ENCODE data around the gene DNM3.
"Not testable (repeated sequence)": the region's sequence is repeated elsewhere in the genome, so short reads cannot be mapped to it uniquely, and the experiment has no call there.

Gene DNM3

GRCh38 chr1:172351754-172352161, 510.5 kb downstream of the DNM3 start:
- Histone ChIP-seq H3K27me3 (ENCODE audit: control insufficient read depth in 1 of 2, insufficient read depth in 2 of 2, low read length in 2 of 2) (no peaks in the 10 kb centered on the region), H3K9me3 (ENCODE audit: control insufficient read depth in 2 of 2, low read length in 2 of 2) (no peaks in the 10 kb centered on the region), H3K4me3 (ENCODE audit: low read length in 2 of 2) (no peak overlapping the region), H3K9ac (ENCODE audit: low read length in 2 of 2) (no peak overlapping the region), H3K27ac (ENCODE audit: low read length) (no peak overlapping the region), H3K4me1 (ENCODE audit: control insufficient read depth, insufficient read depth, low read length) (no peaks in the 10 kb centered on the region), H3K36me3 (ENCODE audit: control insufficient read depth in 2 of 2, insufficient read depth in 2 of 2, low read length in 2 of 2) (no peaks in the 10 kb centered on the region)

DNA sequence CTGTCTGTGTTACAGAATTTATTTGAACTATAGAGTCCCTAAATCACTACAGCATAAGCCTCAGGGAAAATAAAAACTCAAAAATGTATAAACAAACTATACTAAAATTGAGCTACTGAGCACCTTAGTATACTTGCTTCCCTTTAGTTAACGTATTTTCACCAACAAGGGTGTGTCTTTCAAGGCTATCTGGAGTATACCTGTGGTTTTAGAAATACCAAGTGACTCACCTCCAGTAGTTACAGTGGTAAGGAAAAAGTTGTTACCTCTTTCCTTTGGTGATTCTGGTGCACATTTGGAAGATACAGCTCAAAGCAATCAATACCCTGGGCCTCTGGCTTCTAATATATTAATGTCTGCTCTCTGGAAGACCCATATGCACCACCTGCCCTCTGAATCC, 511.1 kb downstream of the DNM3 start:
- H3K27ac ChIP-seq (ENCODE audit: low read length), result no peak overlapping the region
- no peak overlapping the region for H3K4me3 ChIP-seq (ENCODE audit: low read length in 2 of 2)
- no peaks in the 10 kb centered on the region for H3K4me1 ChIP-seq (ENCODE audit: control insufficient read depth, insufficient read depth, low read length)
- H3K9me3 ChIP-seq (ENCODE audit: control insufficient read depth in 2 of 2, low read length in 2 of 2), result no peaks in the 10 kb centered on the region
- H3K27me3 ChIP-seq (ENCODE audit: control insufficient read depth in 1 of 2, insufficient read depth in 2 of 2, low read length in 2 of 2), result no peaks in the 10 kb centered on the region
- no peak overlapping the region for H3K9ac ChIP-seq (ENCODE audit: low read length in 2 of 2)
- H3K36me3 ChIP-seq (ENCODE audit: control insufficient read depth in 2 of 2, insufficient read depth in 2 of 2, low read length in 2 of 2), result no peaks in the 10 kb centered on the region

DNA sequence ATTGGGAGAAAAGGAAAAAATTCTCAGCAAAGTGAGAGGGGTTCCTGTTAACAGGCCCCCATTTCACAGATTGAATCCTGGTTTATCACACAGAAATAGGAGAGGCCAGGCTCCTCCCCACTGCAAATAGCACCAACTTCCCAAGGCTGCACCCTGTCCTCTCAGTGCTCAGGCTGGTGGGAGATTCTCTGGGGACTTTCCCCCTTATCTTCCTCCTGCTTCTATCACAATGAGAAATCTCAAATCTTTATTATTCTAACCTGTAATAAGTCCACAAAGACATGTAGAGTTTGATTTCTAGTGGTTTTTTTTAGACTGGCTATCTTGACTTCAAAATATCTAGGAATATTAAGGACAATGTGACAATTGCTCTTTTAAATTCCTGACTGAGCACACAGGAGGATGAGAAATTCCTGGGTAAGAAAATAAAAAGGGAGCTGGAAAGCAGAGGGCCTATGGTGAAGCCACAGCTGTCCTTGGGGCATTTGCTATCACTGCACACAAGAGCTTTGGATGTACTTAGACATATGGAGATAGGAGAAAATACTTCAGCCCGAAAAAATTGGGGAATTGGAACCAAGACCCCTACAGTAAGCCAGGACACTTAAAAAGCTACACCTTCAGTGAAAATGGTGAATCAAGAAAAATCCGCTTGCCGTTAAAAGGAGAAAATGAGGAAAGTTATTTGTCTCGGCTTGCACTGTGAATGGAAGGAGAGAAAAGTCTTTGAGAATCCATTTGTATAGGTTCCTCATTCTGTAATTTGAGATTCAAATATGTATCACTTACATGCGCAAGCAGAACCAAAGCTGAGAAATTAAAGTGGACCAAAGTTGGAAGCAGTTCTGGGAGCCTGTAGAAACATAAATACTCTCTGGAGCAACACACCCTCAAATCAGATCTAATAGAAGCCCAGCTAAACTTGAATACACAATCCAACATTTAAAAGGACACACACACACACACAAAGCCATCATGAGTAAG, 513.3 kb downstream of the DNM3 start:
- no peak overlapping the region for H3K4me3 ChIP-seq (ENCODE audit: low read length in 2 of 2)
- H3K9ac ChIP-seq (ENCODE audit: low read length in 2 of 2), result no peak overlapping the region
- no peak overlapping the region for H3K27ac ChIP-seq (ENCODE audit: low read length)
- peaks cover 7% of the 10 kb centered on the region for H3K4me1 ChIP-seq (ENCODE audit: control insufficient read depth, insufficient read depth, low read length)
- no peaks in the 10 kb centered on the region for H3K27me3 ChIP-seq (ENCODE audit: control insufficient read depth in 1 of 2, insufficient read depth in 2 of 2, low read length in 2 of 2)
- H3K9me3 ChIP-seq (ENCODE audit: control insufficient read depth in 2 of 2, low read length in 2 of 2), result no peaks in the 10 kb centered on the region
- no peaks in the 10 kb centered on the region for H3K36me3 ChIP-seq (ENCODE audit: control insufficient read depth in 2 of 2, insufficient read depth in 2 of 2, low read length in 2 of 2)

DNA sequence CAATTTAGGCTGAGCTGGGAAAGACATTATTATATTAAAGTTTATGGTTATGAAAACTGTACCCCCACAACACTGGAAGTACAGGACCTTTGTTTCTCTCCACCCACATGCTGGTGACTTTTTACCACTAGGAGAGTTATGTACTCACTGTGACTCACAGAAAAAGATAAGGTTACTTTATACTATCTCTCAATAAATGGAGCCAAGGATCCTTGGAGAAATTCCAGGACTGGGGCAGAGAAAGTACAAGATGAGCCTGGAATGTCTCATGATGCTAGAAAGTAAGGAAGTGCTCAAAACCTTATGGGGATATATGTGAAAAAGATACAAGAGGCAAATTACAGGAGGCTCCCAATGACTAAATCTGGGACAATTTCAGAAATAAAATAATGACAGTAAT, 515.3 kb downstream of the DNM3 start:
- H3K4me1 ChIP-seq (ENCODE audit: control insufficient read depth, insufficient read depth, low read length), result peaks cover 19% of the 10 kb centered on the region
- H3K9me3 ChIP-seq (ENCODE audit: control insufficient read depth in 2 of 2, low read length in 2 of 2), result no peaks in the 10 kb centered on the region
- no peak overlapping the region for H3K9ac ChIP-seq (ENCODE audit: low read length in 2 of 2)
- no peak overlapping the region for H3K27ac ChIP-seq (ENCODE audit: low read length)
- H3K4me3 ChIP-seq (ENCODE audit: low read length in 2 of 2), result no peak overlapping the region
- H3K27me3 ChIP-seq (ENCODE audit: control insufficient read depth in 1 of 2, insufficient read depth in 2 of 2, low read length in 2 of 2), result no peaks in the 10 kb centered on the region
- no peaks in the 10 kb centered on the region for H3K36me3 ChIP-seq (ENCODE audit: control insufficient read depth in 2 of 2, insufficient read depth in 2 of 2, low read length in 2 of 2)

DNA sequence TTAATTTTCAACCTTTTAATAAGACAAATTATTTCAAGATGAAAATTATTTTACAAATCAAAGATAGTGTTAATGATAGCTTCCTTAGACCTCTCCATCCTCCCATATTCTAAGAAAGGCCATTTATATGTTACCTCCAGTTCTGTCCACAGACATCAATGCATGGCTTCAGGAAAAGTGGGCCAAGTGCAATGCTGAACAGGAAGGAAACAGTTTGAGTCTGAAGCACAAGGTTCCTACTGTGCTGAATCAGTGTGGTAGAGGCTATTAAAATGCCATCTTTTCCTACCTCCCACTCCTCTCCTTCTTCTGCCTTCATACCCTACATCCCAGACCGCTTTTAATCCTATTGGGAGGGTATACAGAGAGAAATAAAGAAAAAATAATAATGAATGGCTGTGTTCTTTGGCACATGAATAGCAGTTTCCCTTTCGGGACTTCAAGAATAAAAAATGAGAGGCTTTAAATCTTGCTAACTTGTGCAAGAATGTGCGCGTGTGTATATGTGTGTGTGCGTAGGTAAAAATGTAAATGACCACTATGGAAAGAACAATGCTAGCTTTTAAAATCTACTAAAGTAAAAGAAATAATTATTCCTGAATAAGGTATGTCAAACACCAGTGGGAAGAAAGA, 516.6 kb downstream of the DNM3 start:
- Histone ChIP-seq H3K4me3 (ENCODE audit: low read length in 2 of 2) (peak overlapping the region; percentile 6 to 50), H3K36me3 (ENCODE audit: control insufficient read depth in 2 of 2, insufficient read depth in 2 of 2, low read length in 2 of 2) (no peaks in the 10 kb centered on the region), H3K4me1 (ENCODE audit: control insufficient read depth, insufficient read depth, low read length) (peaks cover 19% of the 10 kb centered on the region), H3K27ac (ENCODE audit: low read length) (peak overlapping the region; percentile 53), H3K27me3 (ENCODE audit: control insufficient read depth in 1 of 2, insufficient read depth in 2 of 2, low read length in 2 of 2) (no peaks in the 10 kb centered on the region), H3K9me3 (ENCODE audit: control insufficient read depth in 2 of 2, low read length in 2 of 2) (no peaks in the 10 kb centered on the region), H3K9ac (ENCODE audit: low read length in 2 of 2) (peak overlapping the region in 1 of 2 donors; percentile 49)

DNA sequence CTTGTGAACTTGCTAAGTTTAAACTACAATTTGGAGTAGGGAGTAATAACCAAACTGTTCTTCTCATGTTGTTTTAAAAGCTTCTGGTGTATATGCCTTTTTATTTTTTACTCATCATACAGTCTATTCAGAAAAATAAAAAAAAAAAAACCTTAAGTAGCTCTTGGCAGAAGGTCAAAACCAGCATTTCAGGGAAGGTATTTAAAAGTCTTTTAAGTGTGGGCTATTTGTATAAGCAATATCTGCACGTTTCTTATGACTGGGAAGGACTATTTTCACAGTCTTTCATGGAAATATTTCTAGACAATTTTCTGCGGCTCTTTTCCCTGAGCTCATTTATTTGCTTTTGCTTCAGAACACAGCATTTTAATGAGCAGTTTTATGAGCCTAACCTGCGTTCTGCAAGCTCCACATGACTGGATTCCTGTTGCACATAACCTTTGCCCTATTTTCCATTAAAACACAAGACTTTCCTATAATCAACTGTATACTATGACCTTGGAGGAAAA, 518.2 kb downstream of the DNM3 start:
- no peaks in the 10 kb centered on the region for H3K9me3 ChIP-seq (ENCODE audit: control insufficient read depth in 2 of 2, low read length in 2 of 2)
- no peaks in the 10 kb centered on the region for H3K36me3 ChIP-seq (ENCODE audit: control insufficient read depth in 2 of 2, insufficient read depth in 2 of 2, low read length in 2 of 2)
- no peak overlapping the region for H3K9ac ChIP-seq (ENCODE audit: low read length in 2 of 2)
- peaks cover 19% of the 10 kb centered on the region for H3K4me1 ChIP-seq (ENCODE audit: control insufficient read depth, insufficient read depth, low read length)
- H3K27me3 ChIP-seq (ENCODE audit: control insufficient read depth in 1 of 2, insufficient read depth in 2 of 2, low read length in 2 of 2), result no peaks in the 10 kb centered on the region
- peak overlapping the region; percentile 53 for H3K27ac ChIP-seq (ENCODE audit: low read length)
- peak overlapping the region; percentile 6 to 50 for H3K4me3 ChIP-seq (ENCODE audit: low read length in 2 of 2)

- Histone ChIP-seq H3K9ac (ENCODE audit: low read length in 2 of 2) (no peak overlapping the region), H3K4me1 (ENCODE audit: control insufficient read depth, insufficient read depth, low read length) (peaks cover 19% of the 10 kb centered on the region), H3K27me3 (ENCODE audit: control insufficient read depth in 1 of 2, insufficient read depth in 2 of 2, low read length in 2 of 2) (no peaks in the 10 kb centered on the region), H3K27ac (ENCODE audit: low read length) (peak overlapping the region; percentile 25), H3K9me3 (ENCODE audit: control insufficient read depth in 2 of 2, low read length in 2 of 2) (no peaks in the 10 kb centered on the region), H3K36me3 (ENCODE audit: control insufficient read depth in 2 of 2, insufficient read depth in 2 of 2, low read length in 2 of 2) (no peaks in the 10 kb centered on the region), H3K4me3 (ENCODE audit: low read length in 2 of 2) (no peak overlapping the region)
These were observed 519.2 kb downstream of the DNM3 start for GRCh38 chr1:172360511-172360910.

- peak overlapping the region; percentile 25 for H3K27ac ChIP-seq (ENCODE audit: low read length)
- no peak overlapping the region for H3K9ac ChIP-seq (ENCODE audit: low read length in 2 of 2)
- no peaks in the 10 kb centered on the region for H3K36me3 ChIP-seq (ENCODE audit: control insufficient read depth in 2 of 2, insufficient read depth in 2 of 2, low read length in 2 of 2)
- no peaks in the 10 kb centered on the region for H3K27me3 ChIP-seq (ENCODE audit: control insufficient read depth in 1 of 2, insufficient read depth in 2 of 2, low read length in 2 of 2)
- peaks cover 19% of the 10 kb centered on the region for H3K4me1 ChIP-seq (ENCODE audit: control insufficient read depth, insufficient read depth, low read length)
- H3K9me3 ChIP-seq (ENCODE audit: control insufficient read depth in 2 of 2, low read length in 2 of 2), result no peaks in the 10 kb centered on the region
- H3K4me3 ChIP-seq (ENCODE audit: low read length in 2 of 2), result no peak overlapping the region
These were observed 519.7 kb downstream of the DNM3 start for GRCh38 chr1:172360985-172361384.

- Histone ChIP-seq H3K9me3 (ENCODE audit: control insufficient read depth in 2 of 2, low read length in 2 of 2) (no peaks in the 10 kb centered on the region), H3K36me3 (ENCODE audit: control insufficient read depth in 2 of 2, insufficient read depth in 2 of 2, low read length in 2 of 2) (no peaks in the 10 kb centered on the region), H3K4me3 (ENCODE audit: low read length in 2 of 2) (no peak overlapping the region), H3K4me1 (ENCODE audit: control insufficient read depth, insufficient read depth, low read length) (peaks cover 15% of the 10 kb centered on the region), H3K9ac (ENCODE audit: low read length in 2 of 2) (no peak overlapping the region), H3K27ac (ENCODE audit: low read length) (no peak overlapping the region), H3K27me3 (ENCODE audit: control insufficient read depth in 1 of 2, insufficient read depth in 2 of 2, low read length in 2 of 2) (no peaks in the 10 kb centered on the region)
These were observed 522.6 kb downstream of the DNM3 start for GRCh38 chr1:172363852-172364251.

- H3K9me3 ChIP-seq (ENCODE audit: control insufficient read depth in 2 of 2, low read length in 2 of 2); H3K4me1 ChIP-seq (ENCODE audit: control insufficient read depth, insufficient read depth, low read length); H3K9ac ChIP-seq (ENCODE audit: low read length in 2 of 2); H3K27me3 ChIP-seq (ENCODE audit: control insufficient read depth in 1 of 2, insufficient read depth in 2 of 2, low read length in 2 of 2); H3K36me3 ChIP-seq (ENCODE audit: control insufficient read depth in 2 of 2, insufficient read depth in 2 of 2, low read length in 2 of 2); H3K27ac ChIP-seq (ENCODE audit: low read length); H3K4me3 ChIP-seq (ENCODE audit: low read length in 2 of 2): not testable (repeated sequence)
These were observed 530.3 kb downstream of the DNM3 start for GRCh38 chr1:172371646-172372045.

DNA sequence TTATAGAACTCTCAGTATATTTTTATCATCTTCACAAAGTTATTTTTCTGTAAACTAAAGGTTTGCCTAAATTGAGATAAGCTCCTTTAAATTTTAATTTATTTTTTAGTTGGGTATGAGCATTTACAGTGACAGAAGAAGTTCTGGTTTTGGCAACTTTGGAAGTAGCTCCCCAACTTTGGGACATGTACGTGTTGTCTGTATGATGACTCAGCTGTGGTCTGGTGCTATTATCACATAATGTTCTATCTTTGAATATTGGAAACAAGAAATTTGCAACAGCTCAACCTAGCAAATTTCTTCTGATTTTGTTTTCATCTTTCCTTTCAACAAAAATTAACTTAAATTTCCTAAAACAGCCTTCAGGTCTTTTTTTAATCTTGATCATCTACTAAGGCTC, 532.6 kb downstream of the DNM3 start:
- Histone ChIP-seq H3K27me3 (ENCODE audit: control insufficient read depth in 1 of 2, insufficient read depth in 2 of 2, low read length in 2 of 2) (no peaks in the 10 kb centered on the region), H3K9ac (ENCODE audit: low read length in 2 of 2) (no peak overlapping the region), H3K9me3 (ENCODE audit: control insufficient read depth in 2 of 2, low read length in 2 of 2) (no peaks in the 10 kb centered on the region), H3K27ac (ENCODE audit: low read length) (no peak overlapping the region), H3K4me3 (ENCODE audit: low read length in 2 of 2) (no peak overlapping the region), H3K36me3 (ENCODE audit: control insufficient read depth in 2 of 2, insufficient read depth in 2 of 2, low read length in 2 of 2) (no peaks in the 10 kb centered on the region), H3K4me1 (ENCODE audit: control insufficient read depth, insufficient read depth, low read length) (no peaks in the 10 kb centered on the region)
